Ishikawa (cell line): ENCODE measurements around the gene LAPTM5.

Source experiments
- CEBPB ChIP-seq: IDR thresholded peaks from 2 replicates; pipeline ENCODE4 v1.6.1; 2012
- CREB1 ChIP-seq: IDR thresholded peaks from 2 replicates; pipeline ENCODE4 v1.6.1; 2012; ENCODE audit warnings: low read depth
- EGR1 ChIP-seq: IDR thresholded peaks from 2 replicates; pipeline ENCODE4 v1.6.1; 2012
- RAD21 ChIP-seq: IDR thresholded peaks from 2 replicates; pipeline ENCODE4 v1.6.1; 2012; ENCODE audit warnings: low read depth
- TAF1 ChIP-seq: IDR thresholded peaks from 2 replicates; pipeline ENCODE4 v1.6.1; 2012; ENCODE audit warnings: low read depth, mild to moderate bottlenecking
- YY1 ChIP-seq: IDR thresholded peaks from 2 replicates; pipeline ENCODE4 v1.6.1; 2012; ENCODE audit warnings: low read depth
- TF ChIP-seq, protein P1 (sequence below): IDR thresholded peaks from 2 replicates; pipeline ENCODE4 v1.6.1; 2012
- TF ChIP-seq, protein P2 (sequence below): IDR thresholded peaks from 2 replicates; pipeline ENCODE4 v1.6.1; 2012; ENCODE audit warnings: low read depth, mild to moderate bottlenecking
- TF ChIP-seq, protein P3 (sequence below): IDR thresholded peaks from 2 replicates; pipeline ENCODE4 v1.6.1; 2012

DNA sequence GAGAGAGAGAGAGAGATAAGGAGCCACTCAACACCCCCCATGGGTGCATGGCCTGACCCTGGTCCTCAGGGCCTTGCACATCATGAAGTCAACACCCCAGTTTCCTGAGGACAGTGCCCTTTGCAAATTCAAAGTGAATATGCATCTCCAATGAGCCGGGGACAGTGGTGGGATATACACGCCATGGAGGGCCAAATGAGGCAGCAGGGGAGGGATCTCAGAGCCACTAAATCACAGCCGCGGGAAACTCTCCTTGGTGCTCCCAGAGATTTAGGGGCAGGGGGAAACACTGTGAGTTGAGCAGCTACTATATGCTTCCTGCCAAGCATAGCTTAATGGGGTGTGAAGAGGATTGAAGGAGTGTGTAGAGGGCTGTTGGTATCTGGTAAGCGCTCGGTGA lies 69.7 kb downstream of the LAPTM5 start:
- TF ChIP-seq CREB1 (no peak), YY1 (no peak), EGR1 (no peak), RAD21 (no peak), CEBPB (no peak), TAF1 (no peak)
- TF ChIP-seq, protein P1, sequence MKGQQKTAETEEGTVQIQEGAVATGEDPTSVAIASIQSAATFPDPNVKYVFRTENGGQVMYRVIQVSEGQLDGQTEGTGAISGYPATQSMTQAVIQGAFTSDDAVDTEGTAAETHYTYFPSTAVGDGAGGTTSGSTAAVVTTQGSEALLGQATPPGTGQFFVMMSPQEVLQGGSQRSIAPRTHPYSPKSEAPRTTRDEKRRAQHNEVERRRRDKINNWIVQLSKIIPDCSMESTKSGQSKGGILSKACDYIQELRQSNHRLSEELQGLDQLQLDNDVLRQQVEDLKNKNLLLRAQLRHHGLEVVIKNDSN: no peak
- TF ChIP-seq, protein P2, sequence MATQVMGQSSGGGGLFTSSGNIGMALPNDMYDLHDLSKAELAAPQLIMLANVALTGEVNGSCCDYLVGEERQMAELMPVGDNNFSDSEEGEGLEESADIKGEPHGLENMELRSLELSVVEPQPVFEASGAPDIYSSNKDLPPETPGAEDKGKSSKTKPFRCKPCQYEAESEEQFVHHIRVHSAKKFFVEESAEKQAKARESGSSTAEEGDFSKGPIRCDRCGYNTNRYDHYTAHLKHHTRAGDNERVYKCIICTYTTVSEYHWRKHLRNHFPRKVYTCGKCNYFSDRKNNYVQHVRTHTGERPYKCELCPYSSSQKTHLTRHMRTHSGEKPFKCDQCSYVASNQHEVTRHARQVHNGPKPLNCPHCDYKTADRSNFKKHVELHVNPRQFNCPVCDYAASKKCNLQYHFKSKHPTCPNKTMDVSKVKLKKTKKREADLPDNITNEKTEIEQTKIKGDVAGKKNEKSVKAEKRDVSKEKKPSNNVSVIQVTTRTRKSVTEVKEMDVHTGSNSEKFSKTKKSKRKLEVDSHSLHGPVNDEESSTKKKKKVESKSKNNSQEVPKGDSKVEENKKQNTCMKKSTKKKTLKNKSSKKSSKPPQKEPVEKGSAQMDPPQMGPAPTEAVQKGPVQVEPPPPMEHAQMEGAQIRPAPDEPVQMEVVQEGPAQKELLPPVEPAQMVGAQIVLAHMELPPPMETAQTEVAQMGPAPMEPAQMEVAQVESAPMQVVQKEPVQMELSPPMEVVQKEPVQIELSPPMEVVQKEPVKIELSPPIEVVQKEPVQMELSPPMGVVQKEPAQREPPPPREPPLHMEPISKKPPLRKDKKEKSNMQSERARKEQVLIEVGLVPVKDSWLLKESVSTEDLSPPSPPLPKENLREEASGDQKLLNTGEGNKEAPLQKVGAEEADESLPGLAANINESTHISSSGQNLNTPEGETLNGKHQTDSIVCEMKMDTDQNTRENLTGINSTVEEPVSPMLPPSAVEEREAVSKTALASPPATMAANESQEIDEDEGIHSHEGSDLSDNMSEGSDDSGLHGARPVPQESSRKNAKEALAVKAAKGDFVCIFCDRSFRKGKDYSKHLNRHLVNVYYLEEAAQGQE: no peak
- TF ChIP-seq, protein P3, sequence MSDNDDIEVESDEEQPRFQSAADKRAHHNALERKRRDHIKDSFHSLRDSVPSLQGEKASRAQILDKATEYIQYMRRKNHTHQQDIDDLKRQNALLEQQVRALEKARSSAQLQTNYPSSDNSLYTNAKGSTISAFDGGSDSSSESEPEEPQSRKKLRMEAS: no peak
